CD14-positive monocyte (primary cell): ENCODE measurements around the gene SUSD2. TPM values are rescaled to one million over a fixed set of nuclear protein-coding genes. Genes with fewer than 3 reads are reported as not detected.

ENCODE experiments used
- DNase-seq, 3 donors: peaks; one replicate each; pipeline ENCODE4 v3.0.0-alpha.2; 2011 to 2022
- H2AFZ ChIP-seq: 2 replicates; pipeline ENCODE4 v1.6.0; 2012; ENCODE audit warnings: mild to moderate bottlenecking, low read depth, low read length, inconsistent platforms; ENCODE audit not compliant: insufficient read depth, poor library complexity, severe bottlenecking
- H3K27ac ChIP-seq, 2 donors: 1 replicate in 1 of 2; 2 replicates in 1 of 2; pipeline ENCODE4 v1.5.1; 2012 to 2013; ENCODE audit warnings: low read length in 2 of 2, control low read depth in 1 of 2, inconsistent platforms in 1 of 2, low read depth in 1 of 2, mild to moderate bottlenecking in 1 of 2
- H3K27me3 ChIP-seq, 2 donors: one replicate each; pipeline versions ENCODE4 v1.6.0 to v1.6.1; 2011 to 2013; ENCODE audit warnings: low read length in 2 of 2; ENCODE audit not compliant: control insufficient read depth in 2 of 2, insufficient read depth in 2 of 2
- H3K36me3 ChIP-seq, 2 donors: replicated peaks in 1 of 2; 1 replicate in 1 of 2; 2 replicates in 1 of 2; pipeline versions ENCODE4 v1.5.1 to v1.6.1; 2012 to 2013; ENCODE audit warnings: low read length in 2 of 2, control low read depth in 1 of 2, inconsistent platforms in 1 of 2, mild to moderate bottlenecking in 1 of 2; ENCODE audit not compliant: insufficient read depth in 2 of 2, control insufficient read depth in 1 of 2
- H3K4me1 ChIP-seq, 2 donors: 1 replicate in 1 of 2; 2 replicates in 1 of 2; pipeline versions ENCODE4 v1.5.1 to v1.6.1; 2012 to 2013; ENCODE audit warnings: low read length in 2 of 2, control low read depth in 1 of 2, inconsistent platforms in 1 of 2, mild to moderate bottlenecking in 1 of 2, moderate library complexity in 1 of 2; ENCODE audit not compliant: insufficient read depth in 2 of 2, control insufficient read depth in 1 of 2
- H3K4me2 ChIP-seq: replicated peaks from 2 replicates; pipeline ENCODE3; 2012; ENCODE audit warnings: low read length, moderate library complexity, mild to moderate bottlenecking; ENCODE audit not compliant: poor library complexity, severe bottlenecking; ENCODE audit errors: extremely low read depth
- H3K4me3 ChIP-seq, 3 experiments: fragments of 200-600 bp in 1 of 3; sonication (generic) in 1 of 3; replicated peaks in 1 of 3; 1 replicate in 2 of 3; 2 replicates in 1 of 3; pipeline ENCODE4 v1.5.1; 2011 to 2013; ENCODE audit warnings: low read length in 3 of 3, mild to moderate bottlenecking in 3 of 3, control low read depth in 2 of 3, low read depth in 2 of 3, inconsistent platforms in 1 of 3, moderate library complexity in 1 of 3
- H3K79me2 ChIP-seq: 2 replicates; pipeline ENCODE4 v1.6.0; 2012; ENCODE audit warnings: mild to moderate bottlenecking, control low read depth, inconsistent platforms, low read length, moderate library complexity; ENCODE audit not compliant: insufficient read depth
- H3K9ac ChIP-seq: 2 replicates; pipeline ENCODE4 v1.6.0; 2017; ENCODE audit warnings: low read length, mild to moderate bottlenecking; ENCODE audit not compliant: insufficient read depth, poor library complexity, severe bottlenecking
- H3K9me3 ChIP-seq, 2 donors: replicated peaks in 1 of 2; 1 replicate in 1 of 2; 2 replicates in 1 of 2; pipeline versions ENCODE4 v1.5.1 to v1.6.1; 2012 to 2013; ENCODE audit warnings: low read length in 2 of 2, control low read depth in 1 of 2; ENCODE audit not compliant: control insufficient read depth in 1 of 2, insufficient read depth in 1 of 2
- H4K20me1 ChIP-seq: 2 replicates; pipeline ENCODE4 v1.6.0; 2012; ENCODE audit warnings: mild to moderate bottlenecking, low read length, control low read depth, moderate library complexity; ENCODE audit not compliant: insufficient read depth
- H3K27ac Mint-ChIP-seq, 7 donors: one replicate each; pipeline ENCODE4 v1.8.0; 2020; ENCODE audit warnings: mild to moderate bottlenecking in 7 of 7, mixed read lengths in 7 of 7, moderate library complexity in 6 of 7, inconsistent platforms in 2 of 7
- H3K27me3 Mint-ChIP-seq, 3 donors: one replicate each; pipeline ENCODE4 v1.8.0; 2021 to 2022; ENCODE audit warnings: low read depth in 3 of 3, mild to moderate bottlenecking in 3 of 3, mixed read lengths in 3 of 3, moderate library complexity in 3 of 3, inconsistent platforms in 1 of 3
- H3K36me3 Mint-ChIP-seq, 2 donors: one replicate each; pipeline ENCODE4 v1.8.0; 2020; ENCODE audit warnings: mixed read lengths in 2 of 2, inconsistent platforms in 1 of 2, mild to moderate bottlenecking in 1 of 2
- H3K4me1 Mint-ChIP-seq: one replicate; pipeline ENCODE4 v1.8.0; 2020; ENCODE audit warnings: mild to moderate bottlenecking, mixed read lengths
- H3K4me3 Mint-ChIP-seq, 2 donors: one replicate each; pipeline ENCODE4 v1.8.0; 2020; ENCODE audit warnings: mild to moderate bottlenecking in 2 of 2, mixed read lengths in 2 of 2, moderate library complexity in 1 of 2
- H3K9me3 Mint-ChIP-seq, 7 donors: one replicate each; pipeline ENCODE4 v1.8.0; 2020 to 2022; ENCODE audit warnings: mixed read lengths in 7 of 7, mild to moderate bottlenecking in 6 of 7, moderate library complexity in 6 of 7, inconsistent platforms in 2 of 7
- WGBS: methylation state at CpG from one replicate; pipeline ENCODE4 v1.1.5; 2013; ENCODE audit warnings: missing lambda C conversion rate; ENCODE audit not compliant: insufficient coverage; 5-methylcytosine and 5-hydroxymethylcytosine counted together
- intact Hi-C, 2 donors: fragments of 100-400 bp; cut with micrococcal nuclease; formaldehyde crosslinking; loops; one replicate each; pipeline versions ENCODE4 v1.15.0 to v1.15.1; 2023
- polyA plus RNA-seq, 3 donors: library from polyadenylated mRNA; depleted of rRNA in 1 of 3; unstranded in 2 of 3; stranded (reverse) in 1 of 3; fragments of 300-500 nt in 2 of 3; fragments of >200 nt in 1 of 3; fragmentation: Illumina TruSeq in 2 of 3; gene quantifications; 1 replicate in 2 of 3; 2 replicates in 1 of 3; pipeline ENCODE4 v1.2.3, GENCODE V29; 2012 to 2021
- TF ChIP-seq, protein P1 (sequence below): fragments of 200-600 bp; IDR thresholded peaks from one replicate; pipeline ENCODE4 v1.8.0; 2022; ENCODE audit warnings: antibody characterized with exemption, mild to moderate bottlenecking

Gene SUSD2
- polyA plus RNA-seq, 3 donors: 0.56 TPM; not detected in 2

DNA sequence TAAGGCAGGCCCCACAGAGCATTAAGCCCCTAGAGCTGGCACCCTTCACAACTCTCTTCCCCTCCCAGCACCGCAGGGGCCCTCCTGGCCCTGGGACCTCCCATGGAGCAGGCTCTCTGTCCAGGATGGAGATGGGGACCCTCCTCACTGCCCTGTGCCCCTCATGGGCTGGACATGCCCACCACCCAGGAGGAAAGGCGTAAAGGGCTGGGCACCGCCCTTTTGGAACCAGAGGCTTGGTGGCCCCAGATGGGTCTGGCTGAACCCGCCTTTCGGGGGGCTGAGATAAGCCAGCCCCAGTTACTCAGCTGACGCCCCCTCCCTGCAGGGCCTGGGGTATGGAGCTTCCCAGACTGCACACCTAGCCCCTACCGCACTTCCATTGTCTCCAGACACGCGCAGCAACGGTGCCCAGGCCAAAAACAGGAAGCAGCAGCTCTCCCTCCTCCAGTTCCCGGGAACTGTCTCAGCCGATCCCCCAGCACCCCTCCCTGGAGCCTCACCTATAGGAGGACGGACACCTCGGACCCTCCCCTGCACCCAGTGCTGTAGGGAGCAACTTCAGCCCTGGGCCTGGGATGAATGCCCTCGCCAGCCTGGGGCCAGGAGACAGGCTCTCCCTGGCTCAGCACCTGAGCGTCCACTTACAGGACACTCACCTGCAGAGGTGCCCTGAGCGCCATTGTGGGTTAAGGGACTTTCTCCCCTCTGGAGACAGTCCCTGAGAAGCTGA, 1.6 kb upstream of the SUSD2 start:
- H3K36me3 ChIP-seq: peaks cover 37% of the 10 kb centered on the region in 2 donors
- H3K9me3 ChIP-seq: no peaks in the 10 kb centered on the region
- intact Hi-C loops: loop anchor here (5.0 to 10.0 kb wide), 3 partner anchors 52 to 222 kb away; partner anchors contain the start of gene GSTT2 (in 1 of the 2)
- no peaks in the 10 kb centered on the region for H3K27me3 ChIP-seq
- no peak overlapping the region for H2AFZ ChIP-seq
- no peak for DNase-seq
- Mint-ChIP-seq H3K4me3 (no peak overlapping the region), H3K36me3 (peaks cover 15 to 33% of the 10 kb centered on the region in 2 donors), H3K9me3 (no peaks in the 10 kb centered on the region), H3K27ac (peak overlapping the region in 4 of 7 donors; percentile 43 to 75 (median 55)), H3K4me1 (no peaks in the 10 kb centered on the region), H3K27me3 (no peaks in the 10 kb centered on the region)
- no peak overlapping the region for H3K27ac ChIP-seq
- H3K79me2 ChIP-seq: no peaks in the 10 kb centered on the region
- no peak overlapping the region for H3K4me2 ChIP-seq
- 71% methylated on average over 11 of the region's 17 CpGs for WGBS
- H3K9ac ChIP-seq: no peak overlapping the region
- TF ChIP-seq, protein P1, sequence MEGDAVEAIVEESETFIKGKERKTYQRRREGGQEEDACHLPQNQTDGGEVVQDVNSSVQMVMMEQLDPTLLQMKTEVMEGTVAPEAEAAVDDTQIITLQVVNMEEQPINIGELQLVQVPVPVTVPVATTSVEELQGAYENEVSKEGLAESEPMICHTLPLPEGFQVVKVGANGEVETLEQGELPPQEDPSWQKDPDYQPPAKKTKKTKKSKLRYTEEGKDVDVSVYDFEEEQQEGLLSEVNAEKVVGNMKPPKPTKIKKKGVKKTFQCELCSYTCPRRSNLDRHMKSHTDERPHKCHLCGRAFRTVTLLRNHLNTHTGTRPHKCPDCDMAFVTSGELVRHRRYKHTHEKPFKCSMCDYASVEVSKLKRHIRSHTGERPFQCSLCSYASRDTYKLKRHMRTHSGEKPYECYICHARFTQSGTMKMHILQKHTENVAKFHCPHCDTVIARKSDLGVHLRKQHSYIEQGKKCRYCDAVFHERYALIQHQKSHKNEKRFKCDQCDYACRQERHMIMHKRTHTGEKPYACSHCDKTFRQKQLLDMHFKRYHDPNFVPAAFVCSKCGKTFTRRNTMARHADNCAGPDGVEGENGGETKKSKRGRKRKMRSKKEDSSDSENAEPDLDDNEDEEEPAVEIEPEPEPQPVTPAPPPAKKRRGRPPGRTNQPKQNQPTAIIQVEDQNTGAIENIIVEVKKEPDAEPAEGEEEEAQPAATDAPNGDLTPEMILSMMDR: no peak
- H4K20me1 ChIP-seq: peaks cover 15% of the 10 kb centered on the region
- no peaks in the 10 kb centered on the region for H3K4me1 ChIP-seq
- no peak overlapping the region for H3K4me3 ChIP-seq

DNA sequence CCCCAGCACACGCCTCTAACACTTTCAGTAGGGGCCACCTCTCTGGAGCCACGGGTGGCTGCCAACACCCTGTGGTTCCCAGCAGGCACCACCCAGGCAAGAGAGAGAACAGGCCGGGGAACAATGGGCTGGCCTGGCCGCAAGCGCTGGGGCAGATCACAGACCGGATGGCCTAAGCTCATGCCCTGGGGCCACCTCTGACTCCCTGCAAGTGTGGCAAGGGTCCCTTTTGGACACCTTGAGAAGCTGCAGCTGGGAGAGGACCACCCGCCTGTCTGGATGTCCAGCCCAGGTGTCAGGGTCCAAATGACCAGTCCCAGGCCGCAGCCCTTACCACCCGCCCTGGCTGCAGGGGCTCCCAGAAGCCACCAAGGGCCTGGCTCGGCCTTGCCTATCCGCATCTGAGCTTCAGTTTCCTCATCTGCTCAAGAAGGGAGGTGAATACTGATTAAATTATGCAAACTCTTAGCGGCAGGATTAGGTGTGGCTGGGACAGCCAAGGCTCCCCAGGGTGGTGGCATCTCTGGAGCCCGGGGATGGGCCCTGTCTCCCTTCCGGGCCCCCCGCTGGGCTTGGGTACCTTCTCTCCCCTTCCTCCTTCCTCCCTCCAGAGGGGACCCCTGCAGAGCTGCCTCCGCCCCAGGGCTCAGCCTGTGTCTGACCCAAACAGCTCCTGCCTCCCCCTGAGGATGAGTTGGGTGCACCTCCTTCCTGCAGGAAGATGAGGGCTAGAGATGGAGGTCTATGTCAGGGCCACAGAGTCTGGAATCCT, 785 bp upstream of the SUSD2 start:
- H4K20me1 ChIP-seq: peaks cover 6% of the 10 kb centered on the region
- intact Hi-C loops: no loop called here

More for the DNA sequence above, 785 bp upstream of the SUSD2 start:
- no peak for DNase-seq
- Histone ChIP-seq H3K27me3 (no peaks in the 10 kb centered on the region), H2AFZ (no peak overlapping the region), H3K36me3 (peaks cover 30 to 32% of the 10 kb centered on the region in 2 donors), H3K9ac (no peak overlapping the region), H3K79me2 (no peaks in the 10 kb centered on the region), H3K4me1 (no peaks in the 10 kb centered on the region), H3K4me3 (no peak overlapping the region), H3K9me3 (no peaks in the 10 kb centered on the region), H3K4me2 (no peak overlapping the region), H3K27ac (no peak overlapping the region)
- TF ChIP-seq, protein P1: no peak
- H3K27ac Mint-ChIP-seq: peak overlapping the region in 1 of 7 donors; percentile 25
- no peaks in the 10 kb centered on the region for H3K9me3 Mint-ChIP-seq
- peaks cover 14 to 26% of the 10 kb centered on the region in 2 donors for H3K36me3 Mint-ChIP-seq
- WGBS: 90% methylated on average over 11 of the region's 16 CpGs
- no peaks in the 10 kb centered on the region for H3K27me3 Mint-ChIP-seq
- H3K4me3 Mint-ChIP-seq: no peak overlapping the region
- no peaks in the 10 kb centered on the region for H3K4me1 Mint-ChIP-seq
